VCaP (cell line): ENCODE results near the gene GRIPAP1.

Experiments
- H3K27ac ChIP-seq: fragments of 450-650 bp; 2 replicates; pipeline ENCODE4 v1.5.1; 2017
- CTCF ChIP-seq: fragments of 450-650 bp; conservative IDR thresholded peaks from 2 replicates; pipeline ENCODE4 v1.5.1; 2017; ENCODE audit warnings: mild to moderate bottlenecking, moderate library complexity

GRIPAP1 gene

DNA sequence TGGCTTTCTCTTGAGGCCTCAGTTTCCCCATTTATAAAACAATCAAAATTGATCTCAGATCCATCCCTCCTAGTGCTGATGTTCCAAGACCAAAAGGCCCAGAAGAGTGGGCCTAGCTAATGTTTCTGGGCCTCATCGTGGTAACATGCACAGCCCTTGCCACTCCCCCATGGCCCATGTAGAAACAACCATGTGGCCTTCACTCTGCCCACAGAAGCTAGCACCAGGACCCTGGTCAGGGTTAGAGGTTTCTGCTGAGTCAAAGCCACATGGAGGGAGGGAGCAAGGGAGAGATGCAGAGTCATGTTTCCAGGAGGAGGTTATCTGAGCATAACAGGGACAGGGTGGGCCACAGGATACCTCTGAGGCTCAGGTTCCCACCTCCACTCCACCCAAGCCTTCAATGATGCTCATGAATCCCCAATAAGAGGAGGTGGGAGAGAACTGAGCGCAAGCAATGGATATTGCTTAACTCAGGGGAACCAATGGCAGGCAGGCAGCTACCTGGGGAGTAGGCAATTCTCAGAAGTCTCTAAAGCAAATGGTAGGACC lies 61.6 kb downstream of the GRIPAP1 start:
- no peak for TF ChIP-seq CTCF
- no peak overlapping the region for H3K27ac ChIP-seq

GRCh38 chrX:48939524-48940228 lies 62.4 kb downstream of the GRIPAP1 start:
- TF ChIP-seq CTCF, result no peak

DNA sequence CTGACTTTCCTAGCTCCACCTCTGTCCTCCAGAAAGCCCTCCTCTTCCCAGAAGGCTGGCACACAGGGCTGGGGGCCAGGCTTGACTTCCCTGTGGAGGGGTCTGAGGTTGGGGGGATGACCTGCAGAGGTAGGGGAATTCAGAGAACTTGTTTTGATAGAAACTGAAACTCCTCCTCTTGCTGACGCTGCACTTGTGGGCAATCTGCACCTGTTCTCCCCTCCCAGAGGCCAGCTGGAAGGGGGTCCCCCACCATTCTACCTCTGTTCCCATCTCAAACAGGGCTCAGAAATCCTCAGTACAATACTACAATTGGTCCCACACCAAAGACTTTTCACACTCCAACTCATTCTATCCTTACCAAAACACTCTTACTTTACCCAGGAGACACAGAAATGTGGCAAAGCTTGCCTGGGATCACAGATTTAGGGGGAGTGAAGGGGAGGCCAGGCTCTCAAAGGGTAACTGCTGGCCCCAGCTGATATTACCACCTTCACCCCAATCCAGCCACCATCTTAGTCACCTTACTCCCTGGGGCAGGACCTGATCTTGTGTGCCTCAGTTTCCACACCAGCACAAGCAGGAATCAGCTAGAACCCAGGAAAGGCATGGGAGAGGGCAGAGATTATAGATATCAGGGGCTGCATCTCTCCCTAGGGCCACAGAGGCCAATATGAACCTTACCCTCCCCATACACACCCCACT lies 63.2 kb downstream of the GRIPAP1 start:
- no peak for TF ChIP-seq CTCF
- H3K27ac ChIP-seq, result no peak overlapping the region

More at GRCh38 chrX:48939524-48940228, 62.4 kb downstream of the GRIPAP1 start:
- no peak overlapping the region for H3K27ac ChIP-seq

GRCh38 chrX:48937054-48937907 lies 64.8 kb downstream of the GRIPAP1 start:
- no peak for TF ChIP-seq CTCF
- H3K27ac ChIP-seq, result no peak overlapping the region

- no peak for TF ChIP-seq CTCF
- H3K27ac ChIP-seq, result no peak overlapping the region
These were observed 65.5 kb downstream of the GRIPAP1 start for GRCh38 chrX:48936429-48937053.

DNA sequence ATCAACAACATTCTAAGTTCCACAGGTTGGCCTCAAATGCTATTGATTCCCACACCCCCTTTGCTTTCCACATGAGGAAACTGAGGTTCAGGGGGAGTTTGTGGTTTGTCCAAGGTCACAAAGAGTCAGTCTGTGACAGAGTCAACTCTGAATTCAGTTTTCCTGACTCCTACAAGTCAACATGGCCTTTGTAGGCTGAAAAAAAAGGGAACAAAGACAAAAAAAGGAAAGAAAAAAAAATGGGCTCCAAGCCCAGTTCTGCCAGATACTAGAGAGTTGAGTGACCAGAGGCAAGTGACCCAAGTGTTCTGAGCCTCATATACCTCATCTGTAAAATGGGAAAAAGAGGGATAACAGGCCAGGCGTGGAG lies 66.8 kb downstream of the GRIPAP1 start:
- TF ChIP-seq CTCF, result no peak
- no peak overlapping the region for H3K27ac ChIP-seq
